Stimulated activated CD8-positive, alpha-beta memory T cell treated with anti-CD3 and anti-CD28 coated beads, Interleukin-12 subunit alpha, Interleukin-12 subunit beta, amount 100 ng/mL, for 24 hours (primary cell): ENCODE measurements around the gene SNTG2.

Experiments
- DNase-seq: peaks from one replicate; pipeline ENCODE4 v3.0.0-alpha.2; 2020; ENCODE audit errors: extremely low read depth

The SNTG2 gene

DNA sequence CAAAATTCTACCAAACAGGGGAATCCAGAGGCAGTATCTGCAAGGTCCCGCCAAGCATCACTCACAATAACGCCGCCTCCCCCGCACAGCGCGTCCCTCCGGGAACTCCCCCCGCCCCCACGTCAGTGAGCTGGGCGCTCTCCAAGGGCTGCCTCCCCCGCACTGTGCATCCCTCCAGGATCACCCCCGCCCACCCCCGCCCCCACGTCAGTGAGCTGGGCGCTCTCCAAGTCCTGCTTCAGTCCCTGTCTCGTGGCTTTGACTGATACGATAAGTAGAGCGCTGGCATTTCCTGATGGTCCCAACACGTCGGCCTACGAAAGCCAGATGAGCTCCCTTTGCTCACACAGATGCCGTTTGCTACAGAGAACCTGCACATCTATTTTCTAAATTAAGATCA, 331.9 kb downstream of the SNTG2 start:
- no peak for DNase-seq

DNA sequence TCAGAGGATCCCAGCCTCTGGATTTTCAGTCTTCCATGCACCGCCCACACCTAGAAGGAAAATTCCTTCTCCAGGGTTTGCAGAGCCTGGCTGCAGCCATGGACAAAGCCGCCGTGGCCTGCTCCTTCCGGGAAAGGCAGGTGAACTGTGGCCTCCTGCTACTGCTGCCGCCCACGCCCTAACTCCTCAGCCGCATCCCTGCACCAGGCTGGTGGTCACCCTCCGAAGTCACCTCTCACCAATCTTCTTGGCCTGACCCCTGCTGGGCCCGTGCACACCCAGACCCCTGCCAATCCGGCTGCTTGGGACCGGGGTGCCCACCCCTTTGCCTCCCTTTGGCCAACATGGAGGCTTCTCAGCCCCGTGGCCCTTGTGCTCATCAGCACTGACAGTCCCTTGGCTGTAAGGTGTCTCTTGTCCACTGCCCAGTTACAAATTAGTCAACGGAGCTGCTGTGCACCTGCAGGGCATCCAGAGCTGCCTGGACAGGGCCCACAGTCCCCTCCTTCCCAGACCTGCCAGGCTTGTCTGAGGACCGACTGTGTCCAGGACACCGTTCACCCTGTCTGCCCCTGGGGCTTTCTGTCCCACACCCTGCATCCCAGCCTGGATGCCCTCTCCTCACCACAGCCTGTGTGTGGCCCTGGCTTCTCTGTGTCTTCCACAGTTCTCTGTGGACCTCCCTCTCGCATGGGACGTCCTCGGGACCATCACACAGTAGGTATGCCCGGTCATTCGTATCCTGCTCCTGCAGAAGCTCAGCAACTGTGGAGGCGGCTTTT, 332.6 kb downstream of the SNTG2 start:
- no peak for DNase-seq

DNA sequence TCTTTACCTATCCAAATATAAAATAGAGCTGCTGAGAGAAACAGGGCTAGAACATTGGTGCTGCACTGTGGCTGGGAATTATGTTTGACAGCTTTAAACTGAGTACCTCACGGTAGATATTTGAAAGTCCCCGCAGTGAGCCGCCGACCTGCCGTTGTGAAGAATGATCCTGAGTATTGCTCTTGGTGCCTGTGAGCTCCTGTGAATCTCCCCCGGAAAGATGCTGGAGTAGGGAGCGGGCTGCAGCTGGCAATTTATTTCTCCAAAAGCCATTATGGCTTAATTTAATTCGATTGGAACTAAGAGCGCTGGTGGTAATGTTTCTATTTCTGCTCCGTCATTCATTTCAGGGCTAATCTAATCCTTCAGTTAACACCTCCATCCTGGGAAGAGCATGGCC, 333.2 kb downstream of the SNTG2 start:
- DNase-seq: no peak

DNA sequence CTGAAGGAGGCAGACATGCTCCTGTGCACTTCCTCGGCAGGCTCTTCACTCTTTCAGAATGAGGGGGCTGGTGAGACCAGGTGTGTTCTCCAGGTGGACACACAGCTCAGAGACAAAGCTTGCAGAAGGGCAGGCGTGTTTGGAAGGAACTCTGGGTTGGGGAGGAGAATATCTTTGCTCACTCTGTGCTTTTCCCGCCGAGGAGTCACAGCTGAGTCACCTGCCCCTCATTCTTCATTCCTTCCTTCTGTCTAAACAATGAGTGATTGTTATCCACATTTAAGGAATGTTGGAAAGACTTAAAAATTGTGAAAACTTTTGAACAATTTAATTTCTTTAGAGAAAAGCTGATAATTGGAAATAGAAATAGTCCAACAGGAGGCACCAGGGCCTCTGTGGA, 336.3 kb downstream of the SNTG2 start:
- no peak for DNase-seq

DNA sequence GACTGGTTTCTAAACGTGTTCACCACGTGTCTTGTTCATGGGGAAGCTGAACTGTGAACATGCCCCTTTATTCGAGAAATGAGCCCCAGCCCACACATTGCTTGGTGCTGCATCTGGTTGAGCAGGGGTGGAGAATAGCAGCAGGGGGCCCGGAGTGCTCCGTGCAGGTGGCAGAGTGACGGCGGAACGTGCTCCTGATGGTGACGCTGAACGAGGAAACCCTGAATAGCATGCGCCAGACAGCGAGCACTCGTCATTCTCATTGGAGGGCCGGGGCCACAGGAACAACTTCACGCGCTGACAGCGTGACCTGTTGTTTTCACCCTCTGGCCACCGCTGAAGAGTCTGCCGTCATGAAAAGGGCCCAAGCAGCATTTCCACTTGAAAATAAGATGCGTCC, 336.8 kb downstream of the SNTG2 start:
- no peak for DNase-seq

DNA sequence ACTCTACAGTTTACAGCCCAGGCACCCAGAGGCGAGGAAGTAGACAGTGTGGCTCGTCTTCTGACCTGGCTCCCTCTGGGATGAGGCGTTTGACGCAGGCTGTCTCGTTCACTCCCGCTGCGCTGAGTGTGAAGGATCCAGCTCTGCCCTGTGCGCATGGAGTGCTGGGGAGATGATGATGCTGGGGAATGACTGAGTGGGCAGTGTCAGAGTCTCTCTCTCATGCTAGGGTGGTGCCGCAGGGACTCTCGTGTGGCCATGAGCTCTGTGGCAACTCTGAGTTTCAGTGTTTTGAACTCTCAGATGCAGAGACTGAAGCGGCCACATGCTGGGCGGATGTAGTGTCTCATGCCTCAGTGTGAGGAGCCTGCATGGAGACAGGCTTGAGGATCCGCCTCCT, 344.3 kb downstream of the SNTG2 start:
- no peak for DNase-seq

DNA sequence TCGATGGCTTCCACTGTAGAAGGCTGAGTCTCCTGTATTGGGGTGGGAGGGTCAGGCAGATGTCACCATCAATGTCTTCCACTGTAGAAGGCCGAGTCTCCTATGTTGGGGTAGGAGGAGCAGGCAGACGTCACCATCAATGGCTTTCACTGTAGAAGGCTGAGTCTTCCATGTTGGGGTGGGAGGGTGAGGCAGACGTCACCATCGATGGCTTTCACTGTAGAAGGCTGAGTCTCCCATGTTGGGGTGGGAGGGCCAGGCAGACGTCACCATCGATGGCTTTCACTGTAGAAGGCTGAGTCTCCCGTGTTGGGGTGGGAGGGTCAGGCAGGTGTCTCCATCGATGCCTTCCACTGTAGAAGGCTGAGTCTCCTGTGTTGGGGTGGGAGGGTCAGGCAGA, 345.1 kb downstream of the SNTG2 start:
- no peak for DNase-seq

DNA sequence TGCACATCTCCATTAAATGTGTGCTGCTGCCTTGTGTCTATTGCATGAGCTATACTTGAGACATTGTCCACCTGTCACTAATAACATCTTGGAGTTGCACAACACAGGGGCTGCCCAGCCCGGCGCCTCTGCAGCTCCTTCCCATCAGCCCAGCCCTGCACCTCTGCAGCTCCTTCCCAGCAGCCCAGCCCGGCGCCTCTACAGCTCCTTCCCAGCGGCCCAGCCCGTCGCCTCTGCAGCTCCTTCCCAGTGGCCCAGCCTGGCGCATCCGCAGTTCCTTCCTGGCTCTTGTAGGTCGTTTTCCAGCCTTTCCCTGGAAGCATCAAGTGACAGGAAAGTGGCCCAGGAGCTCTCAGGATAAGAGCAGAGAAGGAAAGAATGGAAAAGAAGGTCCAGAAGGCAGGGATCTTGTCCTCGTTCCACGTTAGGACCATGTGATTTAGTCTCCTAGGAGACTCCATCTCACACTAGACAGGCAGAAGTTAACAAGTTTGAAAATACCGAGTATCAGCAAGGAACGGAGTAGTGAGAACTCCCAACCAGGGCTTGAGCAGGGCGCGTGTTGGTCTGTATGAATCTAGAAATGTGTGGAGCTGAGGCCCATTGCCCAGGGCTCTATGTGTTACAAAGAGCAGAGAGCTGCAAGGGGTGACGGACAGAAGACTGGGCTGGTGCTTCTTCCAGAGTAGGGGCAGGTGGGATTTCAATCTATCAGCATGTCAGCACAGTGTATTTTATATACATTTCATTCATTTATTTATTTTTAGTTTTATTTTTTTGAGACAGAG, 346.9 kb downstream of the SNTG2 start:
- DNase-seq: no peak

DNA sequence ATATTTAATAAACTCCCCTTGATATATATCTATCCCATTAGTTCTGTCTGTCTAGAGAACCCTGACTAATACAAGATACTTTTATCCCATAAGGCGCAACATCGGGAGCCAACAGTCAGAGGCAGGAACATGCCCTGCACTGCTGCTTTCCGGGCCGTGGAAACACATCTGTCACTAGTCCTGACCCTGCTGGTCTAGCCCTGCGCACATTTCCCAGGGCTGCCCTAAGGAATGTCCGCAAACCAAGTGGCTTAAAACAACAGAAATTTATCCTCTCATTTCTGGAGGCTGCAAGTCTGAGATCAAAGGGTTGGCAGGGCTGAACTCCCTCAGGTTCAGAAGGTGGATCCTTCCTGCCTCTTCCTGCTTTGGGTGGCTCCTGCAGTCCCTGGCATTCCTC, 348.4 kb downstream of the SNTG2 start:
- no peak for DNase-seq

DNA sequence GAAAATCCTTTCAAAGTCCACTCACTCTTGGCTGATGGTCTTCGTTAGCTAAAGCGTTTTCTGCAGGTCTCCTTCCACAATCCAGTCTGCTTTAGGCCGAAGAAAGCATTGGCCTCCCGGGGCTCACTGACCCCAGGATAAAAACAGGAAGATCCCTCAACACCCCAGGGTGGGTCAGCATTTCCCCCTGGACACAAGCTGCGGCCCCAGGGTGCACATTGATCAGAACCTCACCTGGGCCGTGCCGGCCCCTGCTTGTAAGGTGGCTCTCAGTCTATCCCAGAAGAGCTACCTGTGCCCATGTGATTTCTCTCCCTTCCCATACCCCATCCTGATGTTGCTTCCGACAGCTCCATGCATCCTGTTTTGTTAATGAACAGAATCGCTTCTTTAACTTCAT, 349.6 kb downstream of the SNTG2 start:
- DNase-seq: no peak

DNA sequence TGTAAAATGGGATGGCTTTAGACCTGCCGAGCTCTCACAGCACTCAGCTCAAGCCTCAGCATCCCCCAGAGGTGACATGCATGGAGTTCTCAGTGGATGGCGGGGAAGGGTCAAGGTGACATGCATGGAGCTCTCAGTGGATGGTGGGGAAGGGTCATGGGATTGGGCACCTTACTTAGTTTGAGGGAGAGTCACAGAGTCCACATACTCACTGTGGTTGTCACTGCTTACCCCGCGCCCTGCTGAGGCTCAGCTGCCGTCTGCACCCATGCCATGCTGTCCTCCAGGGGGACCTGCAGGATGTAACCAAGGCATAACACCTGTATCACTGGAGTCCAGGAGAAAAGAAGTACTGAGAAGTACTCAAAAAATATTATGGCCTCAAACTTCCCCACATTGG, 350.4 kb downstream of the SNTG2 start:
- DNase-seq: no peak

DNA sequence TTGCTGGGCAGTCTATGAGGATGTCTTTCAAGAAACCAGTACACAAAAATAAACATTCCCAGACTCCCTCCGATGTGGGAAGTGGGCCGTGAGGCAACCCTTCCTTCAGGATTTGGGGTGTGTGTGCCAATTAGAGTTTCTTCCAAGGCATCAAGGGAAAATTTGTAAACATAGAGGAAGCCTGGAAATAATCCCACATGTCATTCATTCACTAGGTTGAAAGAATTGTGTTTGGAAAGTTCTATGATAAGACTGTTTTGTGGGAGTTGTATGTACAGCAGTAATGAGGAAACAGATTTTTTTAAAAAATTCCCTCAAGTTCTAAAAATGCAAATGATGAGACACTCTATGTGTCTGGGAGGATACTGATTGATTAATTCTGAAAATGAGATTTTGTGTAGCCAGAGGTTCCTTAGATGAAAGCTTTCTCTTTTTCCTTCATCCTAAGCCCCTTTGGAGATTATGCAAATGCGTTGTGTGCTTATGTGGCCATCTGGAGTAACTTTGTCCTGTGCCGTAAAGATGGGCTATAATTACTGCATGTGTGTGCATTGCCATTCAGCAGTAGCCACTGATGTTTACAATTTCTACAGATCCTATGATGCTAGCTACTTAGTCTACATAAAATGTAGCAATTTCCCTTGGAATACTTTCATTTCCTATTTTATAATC, 354.8 kb downstream of the SNTG2 start:
- DNase-seq: no peak

DNA sequence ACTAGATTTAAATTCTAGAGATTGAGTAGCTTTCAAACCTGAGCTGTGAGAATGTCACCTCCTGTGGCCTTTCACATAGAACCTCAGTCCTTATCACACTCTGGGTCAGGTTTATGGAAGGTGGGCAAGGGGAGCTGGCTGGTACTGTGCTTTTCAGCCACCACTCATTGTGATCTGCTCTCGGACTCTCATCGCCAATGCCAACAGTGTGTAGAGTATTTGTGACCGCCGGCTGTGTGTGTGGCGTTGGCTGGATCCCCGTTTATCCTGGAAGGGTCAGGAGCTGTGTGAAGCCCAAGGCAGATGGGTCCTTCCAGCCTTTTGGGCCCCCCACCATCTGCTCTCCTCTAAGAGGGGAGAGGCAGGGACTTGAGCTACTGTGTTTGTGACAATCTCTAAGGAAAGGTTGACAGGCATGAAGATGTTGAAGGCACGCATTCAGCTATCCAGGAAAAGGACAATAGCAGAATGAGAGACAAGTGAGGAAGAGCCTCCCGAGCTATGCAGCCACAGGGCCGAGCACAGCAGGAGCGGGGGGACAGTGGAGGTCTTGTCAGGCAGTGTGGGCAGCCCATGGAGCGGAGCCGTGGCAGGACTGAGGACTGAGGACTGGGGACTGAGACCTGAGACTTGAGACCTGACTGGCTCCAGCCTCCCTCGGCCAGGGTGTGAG, 355.5 kb downstream of the SNTG2 start:
- no peak for DNase-seq

DNA sequence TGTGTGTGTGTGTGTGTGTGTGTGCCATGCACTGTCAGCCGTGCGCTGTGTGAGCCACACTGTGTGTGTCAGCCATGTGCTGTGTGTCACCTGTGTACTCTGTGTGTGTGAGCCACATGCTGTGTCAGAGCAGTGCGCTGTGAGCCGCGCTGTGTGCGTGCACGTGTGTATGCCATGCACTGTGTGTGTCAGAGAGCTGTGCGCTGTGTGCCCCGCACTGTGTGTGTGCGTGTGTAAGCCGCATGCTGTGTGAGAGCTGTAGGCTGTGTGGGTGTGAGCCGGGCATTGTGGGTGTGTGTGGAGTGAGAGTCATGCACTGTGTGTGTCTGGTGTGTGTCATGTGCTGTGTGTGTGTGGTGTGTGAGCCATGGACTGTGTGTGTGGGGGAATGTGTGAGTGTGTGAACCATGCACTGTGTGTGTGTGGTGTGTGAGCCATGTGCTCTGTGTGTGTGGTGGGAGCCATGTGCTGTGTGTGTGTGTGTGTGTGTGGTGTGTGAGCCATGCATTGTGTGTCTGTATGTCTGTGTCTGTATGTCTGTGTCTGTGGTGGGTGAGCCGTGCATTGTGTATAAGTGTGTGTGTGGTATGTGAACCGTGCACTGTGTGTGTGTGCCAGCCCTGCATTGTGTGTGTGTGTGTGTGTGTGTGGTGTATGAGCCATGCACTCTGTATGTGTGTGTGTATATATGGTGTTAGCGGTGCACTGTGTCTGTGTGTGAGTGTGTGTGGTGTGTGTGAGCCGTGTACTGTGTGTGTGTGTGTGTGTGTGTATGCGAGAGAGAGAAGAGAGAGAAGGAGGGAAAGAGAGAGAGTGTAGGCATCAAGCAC, 356.3 kb downstream of the SNTG2 start:
- no peak for DNase-seq

DNA sequence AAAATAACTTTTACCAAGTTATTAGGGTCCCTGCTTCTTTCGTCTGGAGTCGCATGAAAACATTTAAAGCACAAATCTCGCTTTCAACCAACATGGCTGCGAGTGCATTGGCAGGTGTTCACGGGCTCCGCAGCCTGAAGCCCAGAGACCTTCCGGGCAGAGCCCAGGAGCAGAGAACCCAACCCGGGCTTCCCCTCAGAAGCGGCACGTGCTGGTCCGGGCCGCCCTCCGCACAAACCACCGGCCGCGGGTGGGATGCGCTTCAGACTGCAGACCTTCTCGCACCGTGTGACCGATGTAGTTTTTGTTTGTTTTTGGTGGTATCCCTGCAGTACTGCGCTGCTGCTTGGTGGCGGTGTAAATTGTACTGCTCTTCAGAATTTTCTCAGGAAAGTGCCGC, 357.0 kb downstream of the SNTG2 start:
- no peak for DNase-seq

DNA sequence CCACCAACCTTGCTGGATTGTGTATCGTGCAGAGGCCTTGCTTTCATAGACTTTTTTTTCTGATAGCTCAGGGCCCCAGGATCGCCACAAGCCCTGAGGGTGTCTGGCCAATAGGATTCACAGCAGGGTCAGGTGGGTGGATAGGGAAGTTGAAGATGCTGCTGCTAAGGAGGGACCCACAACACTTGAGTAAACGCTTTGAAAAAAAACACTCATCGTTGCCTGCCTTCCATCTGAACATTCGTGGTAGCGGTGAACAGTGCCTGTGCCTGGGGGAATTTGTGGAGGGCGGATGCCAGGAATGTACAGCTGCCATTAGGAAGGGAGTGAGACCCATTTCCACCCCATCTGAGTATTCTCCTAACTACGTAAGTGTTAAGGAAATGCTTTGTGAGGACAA, 358.0 kb downstream of the SNTG2 start:
- no peak for DNase-seq

DNA sequence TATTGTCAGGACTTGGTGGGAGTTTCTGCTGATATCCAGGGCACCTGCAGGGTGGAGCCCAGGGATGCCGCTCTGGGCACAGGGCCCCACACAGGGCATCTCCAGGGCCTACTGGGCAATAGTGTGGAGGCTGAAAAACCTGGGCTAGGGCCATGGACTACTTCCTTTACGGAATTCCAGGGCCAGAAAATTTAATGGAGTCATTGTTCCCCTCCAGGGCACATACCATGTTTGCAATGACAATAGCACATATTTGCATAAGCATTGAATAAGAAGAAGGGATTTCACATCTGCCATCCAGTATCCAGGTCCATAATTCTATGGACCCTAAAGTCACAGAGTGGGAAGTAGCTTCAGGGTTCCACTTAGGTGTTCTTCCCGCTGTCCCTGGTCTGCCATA, 358.9 kb downstream of the SNTG2 start:
- no peak for DNase-seq

DNA sequence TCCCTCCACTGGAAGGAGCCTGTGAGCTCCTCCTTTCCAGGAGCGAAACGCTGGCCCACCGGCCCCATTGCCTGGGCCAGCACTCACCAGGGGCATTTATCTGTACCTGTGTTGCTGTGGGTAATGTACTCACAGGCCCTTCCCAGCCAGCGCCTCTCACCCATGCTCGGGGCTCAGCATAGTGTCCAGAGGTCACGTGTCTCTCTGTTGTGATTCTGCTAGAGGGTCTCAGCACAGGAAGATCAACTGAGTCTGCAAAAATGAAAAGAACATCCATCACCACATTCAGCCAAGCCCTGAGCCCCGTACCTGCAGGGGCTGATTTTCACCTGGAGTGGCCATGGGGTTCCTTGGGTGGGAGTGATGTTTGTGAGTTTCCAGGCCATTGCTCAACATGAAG, 359.6 kb downstream of the SNTG2 start:
- no peak for DNase-seq

DNA sequence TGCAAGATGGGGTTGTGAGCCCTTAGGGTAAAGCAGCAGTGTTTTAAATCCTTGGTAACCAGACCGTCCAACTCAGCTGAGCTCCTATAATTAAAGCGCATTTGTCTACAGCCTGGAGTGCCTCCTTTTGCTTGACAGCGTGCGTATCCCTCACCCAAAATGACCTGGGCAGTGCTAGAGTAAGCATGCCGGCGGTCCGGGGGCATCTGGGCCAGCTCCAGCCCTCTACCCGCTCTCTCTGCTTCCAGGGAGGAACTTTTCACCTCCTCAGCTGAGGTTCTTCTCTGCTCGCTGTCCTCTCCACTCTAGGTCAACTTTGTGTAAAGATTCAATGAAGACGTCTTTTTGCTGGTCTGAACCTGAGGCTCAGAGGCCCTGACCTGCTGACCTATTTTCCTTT, 360.2 kb downstream of the SNTG2 start:
- no peak for DNase-seq

DNA sequence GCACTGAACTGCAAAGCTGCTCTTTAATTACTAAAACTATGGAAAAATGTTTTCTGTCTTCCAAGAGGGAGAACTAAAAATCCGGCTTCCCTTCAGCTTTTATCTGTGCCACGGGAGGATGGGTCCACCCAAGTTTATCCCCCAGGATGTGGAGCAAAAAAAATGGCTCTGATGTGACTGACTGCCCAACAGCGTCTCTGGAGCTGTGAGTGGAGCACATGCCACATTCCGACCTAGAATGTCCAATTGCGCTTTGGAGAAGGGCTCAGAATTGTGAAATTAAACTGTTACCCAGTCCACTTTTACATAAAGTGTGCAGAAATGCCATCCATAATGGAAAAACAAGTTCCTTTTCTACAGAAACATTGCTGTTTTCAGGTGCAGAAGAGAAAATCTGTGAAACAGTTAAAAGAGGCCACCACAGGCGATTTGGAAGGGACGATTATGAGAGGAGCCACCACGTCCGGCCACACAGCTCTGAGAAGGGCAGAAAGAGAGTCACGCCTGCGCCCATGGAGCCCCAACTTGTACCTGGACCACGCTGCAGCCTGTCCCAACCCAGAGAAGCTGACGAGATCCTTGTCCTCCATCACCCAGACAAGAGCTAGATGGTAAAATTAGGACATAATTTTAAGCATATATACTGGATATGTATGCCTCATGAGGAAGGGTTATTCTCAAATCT, 362.7 kb downstream of the SNTG2 start:
- DNase-seq: no peak

DNA sequence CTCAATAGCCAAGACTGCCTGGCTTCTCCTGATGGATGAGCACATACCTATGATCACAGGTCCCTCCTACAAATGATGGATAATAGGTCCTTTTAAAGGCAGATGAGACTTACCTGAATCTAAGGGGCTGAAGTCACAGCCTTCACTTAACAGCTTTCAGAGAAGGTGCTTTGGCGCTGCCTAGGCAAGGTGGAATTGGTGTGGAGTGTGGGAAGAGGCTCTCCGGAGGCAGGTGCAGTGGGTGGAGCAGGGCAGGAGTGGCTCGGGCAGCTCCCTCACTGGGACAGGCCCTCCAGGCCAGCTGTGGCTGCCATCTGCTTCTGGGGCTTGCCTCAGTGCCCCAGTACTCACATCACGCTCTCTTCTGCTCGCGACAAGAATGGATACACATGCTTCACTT, 363.6 kb downstream of the SNTG2 start:
- DNase-seq: no peak
